HG03558 (cell line): ENCODE data around the gene VASH1.

ENCODE experiments used
- ATAC-seq: cut with Tn5 transposase; IDR thresholded peaks from one replicate; pipeline ENCODE4 v1.9.1; 2021; ENCODE audit warnings: moderate number of reproducible peaks; ENCODE audit not compliant: unreplicated experiment; ENCODE audit errors: extremely low read depth

Gene VASH1

GRCh38 chr14:76770521-76771436 lies 9.5 kb downstream of the VASH1 start:
- no peak for ATAC-seq

- no peak for ATAC-seq
Measured at GRCh38 chr14:76771437-76771980, 10.2 kb downstream of the VASH1 start.

GRCh38 chr14:76772300-76773187 lies 11.3 kb downstream of the VASH1 start:
- no peak for ATAC-seq

DNA sequence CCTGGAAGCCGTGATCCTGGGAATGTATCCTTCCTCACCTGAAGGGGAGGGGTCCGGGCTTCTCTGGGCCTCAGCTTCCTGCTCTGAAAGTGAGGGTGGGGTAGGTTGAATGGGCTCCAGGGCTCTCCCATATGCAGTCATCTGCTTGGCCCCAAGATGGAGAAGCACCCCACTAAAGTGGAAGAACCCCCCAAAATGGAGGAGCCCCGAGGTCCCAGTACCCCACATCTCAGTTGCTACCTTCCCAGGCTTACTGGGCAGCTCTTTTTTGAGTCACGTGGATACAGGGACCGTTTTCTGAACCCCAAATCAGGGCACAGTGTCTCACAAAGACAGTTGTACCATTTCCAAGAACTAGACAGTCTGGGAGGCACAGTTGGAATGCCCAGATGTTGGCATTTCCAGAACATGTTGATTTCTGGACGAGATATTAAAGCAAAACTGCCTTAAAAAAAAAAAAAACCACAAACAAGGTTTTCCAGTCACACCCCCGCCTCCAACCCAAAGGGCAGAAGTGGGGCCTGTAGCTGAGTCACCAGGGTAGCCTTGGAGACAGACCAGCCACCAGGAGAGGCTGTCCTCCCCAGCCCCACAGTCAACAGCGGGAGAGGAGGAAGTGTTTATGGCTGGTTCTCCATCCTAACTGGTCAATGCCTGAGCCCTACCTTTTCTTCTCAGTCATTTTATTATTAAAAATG lies 12.1 kb downstream of the VASH1 start:
- ATAC-seq, result no peak

GRCh38 chr14:76773956-76774820 lies 12.9 kb downstream of the VASH1 start:
- ATAC-seq, result no peak

DNA sequence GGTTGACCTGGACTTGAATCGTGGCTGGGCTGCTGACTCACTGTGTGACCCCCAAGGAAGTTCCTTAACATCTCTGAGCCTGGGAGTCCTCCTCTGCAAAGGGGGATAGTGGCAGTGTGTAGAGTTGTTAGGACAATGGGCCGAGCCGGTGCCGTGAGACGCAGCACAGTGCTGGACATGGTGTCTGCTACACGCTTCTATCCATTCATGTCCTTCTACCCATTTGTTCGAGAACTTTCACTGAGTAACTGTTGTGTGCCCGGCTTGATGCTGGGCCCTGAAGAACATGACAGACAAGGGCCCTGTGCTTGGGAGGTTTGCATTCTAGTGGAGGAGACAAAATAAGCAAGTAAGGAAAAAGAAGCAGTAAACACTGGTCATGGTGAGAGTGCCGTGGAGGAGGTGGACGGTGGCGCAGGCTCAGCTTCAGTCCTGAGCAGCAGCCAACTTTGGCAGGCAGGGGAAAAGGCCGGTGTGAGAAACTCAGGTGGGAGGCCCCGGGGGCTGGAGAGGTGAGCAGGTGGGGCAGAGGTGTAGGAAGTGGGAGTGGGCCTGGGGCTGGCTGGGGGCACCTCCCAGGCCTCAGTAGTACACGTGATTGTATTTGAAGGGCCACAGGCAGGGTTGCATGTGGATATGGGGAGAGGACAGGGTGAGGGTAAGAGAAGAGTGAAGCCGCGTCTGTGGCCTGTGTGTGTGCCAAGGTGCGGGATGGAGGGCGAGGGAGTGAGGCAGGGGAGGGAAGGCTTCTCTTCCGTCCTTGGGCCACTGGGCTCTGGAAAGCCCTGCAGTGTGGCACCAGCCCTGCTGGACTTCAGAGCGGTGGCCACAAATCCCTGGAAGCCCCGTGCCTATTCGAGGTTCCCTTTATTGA lies 13.8 kb downstream of the VASH1 start:
- ATAC-seq, result no peak

DNA sequence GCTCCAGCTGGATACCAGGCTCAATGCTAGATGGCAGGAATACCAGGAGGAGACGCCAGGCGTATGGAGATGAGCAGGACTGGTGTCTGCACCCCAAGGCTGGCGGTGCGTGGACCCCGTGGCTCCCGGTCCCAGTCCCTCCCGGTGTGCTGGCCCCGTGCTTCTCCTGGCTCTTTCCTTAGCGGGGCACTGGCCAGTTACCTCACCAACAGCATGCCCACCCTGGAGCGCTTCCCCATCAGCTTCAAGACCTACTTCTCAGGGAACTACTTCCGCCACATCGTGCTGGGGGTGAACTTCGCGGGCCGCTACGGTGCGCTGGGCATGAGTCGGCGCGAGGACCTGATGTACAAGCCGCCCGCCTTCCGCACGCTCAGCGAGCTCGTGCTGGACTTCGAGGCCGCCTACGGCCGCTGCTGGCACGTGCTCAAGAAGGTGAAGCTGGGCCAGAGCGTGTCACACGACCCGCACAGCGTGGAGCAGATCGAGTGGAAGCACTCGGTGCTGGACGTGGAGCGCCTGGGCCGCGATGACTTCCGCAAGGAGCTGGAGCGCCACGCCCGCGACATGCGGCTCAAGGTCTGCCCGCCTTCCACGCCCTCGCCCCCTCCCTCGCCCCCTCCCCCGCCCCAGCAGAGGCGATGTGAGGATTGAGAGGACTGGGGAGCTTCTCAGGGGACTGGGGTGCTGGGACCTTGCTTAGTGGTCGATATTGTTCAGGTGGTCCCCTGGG lies 14.6 kb downstream of the VASH1 start:
- no peak for ATAC-seq

DNA sequence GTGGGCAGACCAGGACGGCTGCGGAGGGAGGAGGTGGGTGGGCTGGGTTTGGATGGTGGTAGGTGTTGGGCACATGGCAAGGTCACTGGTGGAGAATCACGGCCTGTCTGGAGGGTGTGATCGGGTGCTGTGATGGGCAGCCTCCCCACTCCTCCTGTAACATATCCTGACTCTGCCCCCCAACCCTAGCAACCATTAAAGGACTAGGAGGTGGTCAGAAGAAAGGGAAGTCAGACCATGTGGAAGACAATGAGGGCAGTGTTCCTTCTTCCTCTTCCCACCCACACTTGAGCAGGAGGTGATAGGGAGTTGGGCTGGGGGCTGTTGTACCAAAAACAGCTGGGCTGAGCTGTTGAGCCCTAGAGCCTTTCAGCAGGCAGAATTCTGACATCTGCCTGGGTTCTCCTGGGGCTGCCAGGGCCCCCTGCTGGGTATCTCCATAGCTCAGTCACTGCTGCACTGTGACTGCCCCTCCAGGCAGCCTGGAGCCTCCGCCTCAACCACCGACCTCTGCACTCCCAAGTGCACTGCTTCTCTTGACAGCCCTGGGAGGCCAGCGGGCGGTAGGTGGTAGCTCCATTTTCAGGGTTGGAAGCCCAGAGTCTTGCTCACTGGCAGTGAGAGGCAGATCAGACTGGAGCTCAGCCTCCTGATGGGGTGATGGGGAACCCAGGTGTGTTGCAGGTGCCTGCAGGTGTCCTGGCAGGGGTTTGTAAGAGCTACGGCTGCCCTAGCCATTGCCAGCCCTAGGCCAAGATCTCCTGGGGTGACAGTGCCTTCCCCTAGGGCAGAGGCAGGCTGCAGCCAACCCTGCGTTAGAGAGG lies 15.4 kb downstream of the VASH1 start:
- no peak for ATAC-seq

DNA sequence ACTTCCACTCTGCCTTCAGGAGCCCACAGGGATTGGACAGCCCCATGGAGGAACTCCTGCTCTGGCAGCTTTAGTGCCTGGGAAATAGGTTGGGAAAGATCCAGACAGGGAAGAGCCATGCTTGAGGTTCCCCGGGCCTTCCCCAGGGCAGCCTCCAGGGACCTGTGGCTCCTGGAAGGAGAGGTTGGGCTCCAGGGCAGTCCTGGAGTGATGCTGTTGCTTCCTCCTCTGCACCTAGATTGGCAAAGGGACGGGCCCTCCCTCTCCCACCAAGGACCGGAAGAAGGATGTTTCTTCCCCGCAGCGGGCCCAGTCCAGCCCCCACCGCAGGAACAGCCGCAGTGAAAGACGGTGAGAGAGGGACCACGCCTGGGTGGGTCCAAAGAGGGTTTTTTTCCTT lies 16.5 kb downstream of the VASH1 start:
- no peak for ATAC-seq

DNA sequence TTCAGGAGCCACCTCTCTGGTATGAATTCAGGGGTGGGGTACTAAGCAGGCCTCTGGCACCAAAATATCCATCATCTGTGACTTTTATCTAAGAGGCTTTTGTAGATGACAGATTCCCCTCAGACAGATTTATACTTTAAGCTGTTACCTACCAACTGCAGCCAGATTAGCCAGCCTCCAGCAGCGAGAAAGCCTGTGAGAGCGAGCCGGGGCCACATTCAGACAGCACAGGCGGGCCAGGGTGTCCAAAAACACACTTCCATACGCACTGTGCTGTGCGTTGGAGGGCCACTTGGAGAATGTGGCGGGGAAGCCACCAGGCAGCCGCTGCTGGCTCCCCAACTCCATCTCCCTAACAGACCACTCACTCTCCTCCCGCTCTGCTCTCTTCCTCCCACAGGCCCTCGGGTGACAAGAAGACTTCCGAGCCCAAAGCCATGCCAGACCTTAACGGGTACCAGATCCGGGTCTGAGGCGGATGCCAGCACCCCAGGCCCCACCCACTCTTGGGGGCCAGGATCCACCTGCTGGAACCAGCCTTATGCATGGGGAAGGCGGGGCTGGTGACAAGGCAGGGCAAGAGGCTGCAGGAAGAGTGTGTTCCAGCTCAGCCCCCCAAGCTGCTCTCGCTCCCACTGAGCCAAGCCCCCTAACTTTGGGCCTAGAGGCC lies 17.4 kb downstream of the VASH1 start:
- no peak for ATAC-seq

- ATAC-seq, result no peak
Measured at GRCh38 chr14:76779221-76780057, 18.2 kb downstream of the VASH1 start.

DNA sequence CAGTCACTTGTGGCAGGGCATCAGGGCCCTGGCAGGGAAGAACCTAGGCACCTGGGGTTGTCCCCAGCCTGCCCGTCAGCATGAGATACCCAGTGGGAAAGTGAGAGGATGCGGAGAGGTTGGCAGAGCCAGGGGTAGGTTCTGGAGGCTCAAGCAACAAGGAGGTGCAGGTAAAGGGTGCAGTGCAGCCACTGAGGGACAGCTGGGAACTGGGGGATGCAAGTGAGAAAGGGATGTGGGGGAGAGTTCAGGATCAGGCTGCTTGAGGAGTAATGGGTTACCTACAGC lies 18.7 kb downstream of the VASH1 start:
- no peak for ATAC-seq

DNA sequence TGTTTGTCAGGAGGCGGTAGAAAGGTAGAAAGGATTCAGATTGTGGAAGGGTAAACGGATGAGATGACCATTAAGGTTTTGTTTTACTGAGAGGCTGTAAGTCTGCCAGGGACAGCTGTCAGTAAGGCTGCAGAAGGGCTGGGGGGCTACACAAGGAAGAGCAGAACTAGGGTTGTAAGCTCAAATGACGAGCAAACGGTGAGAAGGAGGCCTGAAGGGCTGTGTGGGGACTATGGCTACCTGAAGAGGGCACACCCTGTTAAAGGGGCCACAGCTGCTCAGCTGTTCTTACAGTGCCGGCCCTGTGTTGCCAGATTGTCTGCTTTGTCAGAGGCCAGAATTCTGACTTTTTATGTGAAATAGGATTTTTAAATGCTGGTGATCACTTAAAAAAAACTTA lies 19.1 kb downstream of the VASH1 start:
- no peak for ATAC-seq

DNA sequence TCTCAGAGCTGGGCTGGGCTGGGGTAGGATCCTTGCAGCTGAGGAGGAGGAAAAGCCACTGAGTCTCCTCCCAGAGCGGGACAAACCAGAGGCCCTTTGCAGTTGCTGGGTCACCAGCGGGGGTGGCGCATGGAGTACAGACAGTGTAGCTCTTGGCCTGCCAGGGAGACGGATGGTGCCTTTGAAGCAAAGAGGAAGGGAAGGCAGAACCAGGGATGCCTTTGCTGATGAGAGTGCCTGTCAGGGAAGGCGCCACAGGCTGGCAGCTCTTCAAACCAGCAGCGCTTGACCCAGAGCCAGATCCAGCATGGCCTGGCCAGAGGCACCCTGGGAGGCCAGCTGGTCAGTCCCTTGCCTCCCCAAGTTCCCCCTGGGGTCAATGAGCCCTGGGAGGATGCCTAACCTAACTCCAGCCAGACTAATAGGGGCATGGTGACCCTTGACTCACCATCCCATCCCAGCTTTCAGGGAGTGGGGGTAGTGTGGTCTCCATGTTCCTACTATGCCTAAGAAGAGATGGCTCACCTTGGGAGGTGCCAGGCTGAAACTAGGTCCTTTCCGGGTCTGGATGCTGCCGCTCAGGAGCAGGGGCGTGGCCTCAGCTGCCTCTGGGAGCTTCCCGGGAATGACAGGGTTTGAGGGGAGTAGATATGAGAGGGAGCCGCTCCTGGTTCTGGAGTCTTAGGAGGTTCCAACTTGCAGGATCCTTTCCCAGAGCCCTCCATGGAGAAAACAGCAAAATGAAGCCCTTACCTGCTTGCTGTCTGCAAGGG lies 19.8 kb downstream of the VASH1 start:
- ATAC-seq, result no peak

DNA sequence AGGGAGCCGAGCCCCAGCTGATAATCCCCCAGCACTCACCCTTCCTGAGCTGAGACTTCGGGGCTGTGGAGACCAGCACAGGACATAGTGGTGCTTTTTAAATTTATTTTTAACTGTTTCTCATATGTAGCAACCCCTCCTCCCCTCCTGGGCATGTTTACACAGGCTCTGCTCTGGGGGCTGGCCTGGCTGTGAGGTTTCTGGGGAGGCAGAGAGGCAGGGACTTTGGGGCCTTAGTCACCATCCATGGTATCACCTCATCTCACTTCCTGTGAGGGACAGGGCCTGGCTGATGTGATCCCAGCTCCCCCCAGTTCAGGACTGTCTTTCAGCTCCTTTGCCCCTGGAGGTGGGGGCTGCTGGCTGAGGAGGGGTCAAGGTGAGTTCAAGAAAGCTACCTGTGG lies 20.4 kb downstream of the VASH1 start:
- ATAC-seq, result no peak
